ENCODE measurements around the gene S100A14. TPM values are rescaled to one million over a fixed set of nuclear protein-coding genes. Genes with fewer than 3 reads are reported as not detected.

Gene S100A14
- total RNA-seq, 1 experiment from 2014 or later: 0.63 TPM

DNA sequence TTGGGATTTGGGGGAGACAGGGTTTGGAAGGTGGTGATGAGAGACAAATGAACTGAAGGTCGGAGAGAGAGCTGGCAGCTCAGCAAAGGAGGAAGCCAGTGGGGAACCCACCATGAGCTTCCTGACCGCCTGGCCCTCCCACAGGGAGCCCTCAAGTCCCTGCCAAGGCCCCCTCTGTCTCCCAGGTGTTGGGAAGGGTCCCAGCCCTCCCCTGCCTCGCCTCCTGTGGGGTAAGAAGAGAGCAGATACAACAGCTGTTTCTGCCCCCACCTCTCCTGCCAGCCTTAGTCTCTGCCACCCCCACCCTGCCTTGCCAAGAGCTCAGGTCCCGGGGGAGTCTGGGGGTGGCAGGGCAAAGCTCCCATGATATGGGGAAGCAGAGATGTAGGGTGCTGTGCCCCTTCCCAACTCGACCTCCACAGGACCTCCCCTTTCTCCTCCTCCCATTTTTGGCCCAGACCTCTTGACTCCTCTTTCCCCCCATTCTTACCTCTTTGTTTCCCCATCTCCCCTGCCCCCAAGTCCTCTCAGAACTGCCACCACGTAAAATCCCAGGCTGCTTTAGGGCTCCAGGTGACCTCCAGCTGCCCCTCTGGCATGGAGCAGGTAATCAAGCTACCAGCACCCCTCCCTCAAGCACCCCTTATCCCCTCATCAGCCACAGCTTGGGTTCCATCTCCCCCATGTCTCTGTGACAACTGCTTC lies 12.7 kb upstream of the S100A14 start:
- no peak for DNase-seq

More for the DNA sequence above, 12.7 kb upstream of the S100A14 start:
- no peaks in the 10 kb centered on the region for H3K9me3 ChIP-seq (ENCODE audit: control insufficient read depth, low read depth, low read length)
- no peak overlapping the region for H4K5ac ChIP-seq (ENCODE audit: insufficient read length, low read depth, low read length)
- H4K91ac ChIP-seq (ENCODE audit: insufficient read length, low read depth, low read length): no peak overlapping the region
- no peak overlapping the region for H3K18ac ChIP-seq (ENCODE audit: insufficient read length, low read depth, low read length)
- no peak overlapping the region for H2AFZ ChIP-seq (ENCODE audit: low read length)
- H3T11ph ChIP-seq (ENCODE audit: low read length): no peak overlapping the region
- no peak overlapping the region for H2BK5ac ChIP-seq (ENCODE audit: insufficient read length, low read length)
- H3K27ac ChIP-seq (ENCODE audit: insufficient read length, low read depth, low read length): no peak overlapping the region
- Mint-ChIP-seq H3K36me3 (ENCODE audit: insufficient read depth in 1 of 3, low read depth in 3 of 3) (peaks cover 11 to 20% (median 19%) of the 10 kb centered on the region in 3 experiments), H3K9me3 (no peaks in the 10 kb centered on the region; a peak in 1 of 5 replicates), H3K27me3 (ENCODE audit: low read depth) (0 out of 2 replicates have a peak, but pooled peaks cover 2% of the 10 kb centered on the region), H3K27ac (peak overlapping the region in 2 of 3 experiments; percentile 30 to 79; a peak in 2 of 7 replicates), H3K4me1 (peaks cover 44% of the 10 kb centered on the region in 2 experiments), H3K4me3 (no peak overlapping the region; a peak in 1 of 5 replicates)
- H3K27me3 ChIP-seq (ENCODE audit: insufficient read depth, low read length): no peaks in the 10 kb centered on the region
- no peak overlapping the region for H2BK15ac ChIP-seq (ENCODE audit: low read depth, low read length)
- H3K79me2 ChIP-seq (ENCODE audit: insufficient read depth, low read length): no peaks in the 10 kb centered on the region
- H3K14ac ChIP-seq (ENCODE audit: insufficient read depth, low read length): no peak overlapping the region
- no peak overlapping the region for H2BK20ac ChIP-seq (ENCODE audit: low read depth, low read length, poor library complexity, severe bottlenecking)
- no peak overlapping the region for H4K8ac ChIP-seq (replicated peaks; ENCODE audit: insufficient read length, low read depth, low read length)
- no peaks in the 10 kb centered on the region for H4K20me1 ChIP-seq (ENCODE audit: control insufficient read depth, insufficient read depth, insufficient read length)
- H3K23ac ChIP-seq (ENCODE audit: insufficient read length, low read depth, low read length): no peak overlapping the region
- no peak overlapping the region for H3K4ac ChIP-seq (ENCODE audit: low read depth, low read length)
- no peak overlapping the region for H2BK12ac ChIP-seq (ENCODE audit: insufficient read length, low read depth, low read length)
- no peak overlapping the region for H3K9ac ChIP-seq (ENCODE audit: extremely low read depth, insufficient read length, low read length)
- peaks cover 12% of the 10 kb centered on the region for H3K23me2 ChIP-seq (ENCODE audit: insufficient read length, low read depth, low read length, poor library complexity, severe bottlenecking)
- no CpG with 5 or more reads among the region's 6 CpGs for WGBS (ENCODE audit: extremely low coverage, insufficient read length, low lambda C conversion rate)
- H3K4me1 ChIP-seq (ENCODE audit: insufficient read depth, low read length): 0 out of 2 replicates have a peak, but pooled peaks cover 3% of the 10 kb centered on the region
- no peak overlapping the region for H2AK5ac ChIP-seq (ENCODE audit: insufficient read length, low read length)
- no peak overlapping the region for H3K4me2 ChIP-seq (ENCODE audit: insufficient read depth, insufficient read length, low read length)
- H3K56ac ChIP-seq (ENCODE audit: insufficient read length, low read depth, low read length): no peak overlapping the region
- TF ChIP-seq, protein P1, sequence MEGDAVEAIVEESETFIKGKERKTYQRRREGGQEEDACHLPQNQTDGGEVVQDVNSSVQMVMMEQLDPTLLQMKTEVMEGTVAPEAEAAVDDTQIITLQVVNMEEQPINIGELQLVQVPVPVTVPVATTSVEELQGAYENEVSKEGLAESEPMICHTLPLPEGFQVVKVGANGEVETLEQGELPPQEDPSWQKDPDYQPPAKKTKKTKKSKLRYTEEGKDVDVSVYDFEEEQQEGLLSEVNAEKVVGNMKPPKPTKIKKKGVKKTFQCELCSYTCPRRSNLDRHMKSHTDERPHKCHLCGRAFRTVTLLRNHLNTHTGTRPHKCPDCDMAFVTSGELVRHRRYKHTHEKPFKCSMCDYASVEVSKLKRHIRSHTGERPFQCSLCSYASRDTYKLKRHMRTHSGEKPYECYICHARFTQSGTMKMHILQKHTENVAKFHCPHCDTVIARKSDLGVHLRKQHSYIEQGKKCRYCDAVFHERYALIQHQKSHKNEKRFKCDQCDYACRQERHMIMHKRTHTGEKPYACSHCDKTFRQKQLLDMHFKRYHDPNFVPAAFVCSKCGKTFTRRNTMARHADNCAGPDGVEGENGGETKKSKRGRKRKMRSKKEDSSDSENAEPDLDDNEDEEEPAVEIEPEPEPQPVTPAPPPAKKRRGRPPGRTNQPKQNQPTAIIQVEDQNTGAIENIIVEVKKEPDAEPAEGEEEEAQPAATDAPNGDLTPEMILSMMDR (conservative IDR thresholded peaks at IDR 0.05): no peak
- no peaks in the 10 kb centered on the region for H3K79me1 ChIP-seq (ENCODE audit: insufficient read depth, low read depth, low read length, poor library complexity, severe bottlenecking)
- no peak overlapping the region for H2BK120ac ChIP-seq (ENCODE audit: low read depth, low read length, poor library complexity, severe bottlenecking)
